H1 (cell line): Measurements from ENCODE around the gene CACNG8. TPM values are rescaled to one million over a fixed set of nuclear protein-coding genes. Genes with fewer than 3 reads are reported as not detected.

Experiments used
- CREB1 ChIP-seq: IDR thresholded peaks from 2 replicates; pipeline ENCODE4 v1.6.1; 2012; ENCODE audit warnings: inconsistent platforms
- SP1 ChIP-seq: IDR thresholded peaks from 2 replicates; pipeline ENCODE4 v1.6.1; 2011; ENCODE audit warnings: low read depth, low read length
- polyA plus RNA-seq, 7 experiments: library from polyadenylated mRNA; depleted of rRNA in 3 of 7; stranded (reverse) in 5 of 7; unstranded in 2 of 7; fragments of >200 nt in 5 of 7; fragments of 200-250 nt in 2 of 7; gene quantifications; 1 replicate in 5 of 7; 2 replicates in 1 of 7; 4 replicates in 1 of 7; pipeline versions ENCODE4 v1.2.1 to v1.2.3, GENCODE V29; 2011 to 2013; ENCODE audit warnings: missing spikeins in 2 of 7, mixed read lengths in 2 of 7
- total RNA-seq: library from RNA; stranded (reverse); fragmentation: NEBNext Ultra II Directional; extraction: Animal tissue kit (Norgen Biotek cat#: 25700); gene quantifications from 2 replicates; pipeline ENCODE4 v1.2.1, GENCODE V29; 2021

The CACNG8 gene
- total and polyA plus RNA-seq, 2 of the 8 experiments (the other 6 are each of a cell fraction or from before 2014, with no cell fraction given) = 0.41 to 4.5 TPM

DNA sequence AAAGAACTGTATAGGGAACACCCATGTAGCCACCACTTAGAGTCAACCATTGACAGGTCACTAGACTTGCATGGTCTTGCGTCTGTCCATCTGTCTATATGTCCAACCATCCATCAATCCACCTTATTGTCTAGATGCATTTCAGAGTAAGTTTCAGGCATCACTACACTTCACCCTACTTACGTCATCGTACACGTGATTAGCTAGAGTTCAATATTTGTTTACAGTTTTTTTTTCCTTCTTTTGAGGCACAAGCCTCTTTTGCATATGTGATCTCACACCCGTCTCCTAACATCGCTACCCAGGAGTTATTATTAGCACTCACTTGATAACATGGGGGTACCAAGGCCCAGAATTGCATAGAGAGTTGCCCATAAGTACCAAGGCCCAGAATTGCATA, 46.7 kb upstream of the CACNG8 start (continued):
- TF ChIP-seq SP1 (no peak), CREB1 (no peak)
